NT2/D1 (cell line): ENCODE data around the gene TSPAN31.
A peak's percentile ranks its signal among the peaks of the same experiment; 100 is the strongest.

Experiments used
- DNase-seq: peaks from one replicate; pipeline ENCODE4 v3.0.0-alpha.2; 2011; ENCODE audit warnings: low read depth, low spot score
- H3K27me3 ChIP-seq: 2 replicates; pipeline ENCODE4 v1.6.0; 2011; ENCODE audit warnings: mild to moderate bottlenecking; ENCODE audit not compliant: insufficient read length, insufficient read depth
- H3K36me3 ChIP-seq: 2 replicates; pipeline ENCODE4 v1.6.1; 2011; ENCODE audit warnings: mild to moderate bottlenecking, low read length, mixed read lengths; ENCODE audit not compliant: insufficient read depth, insufficient read length
- H3K4me1 ChIP-seq: 2 replicates; pipeline ENCODE4 v1.5.1; 2011; ENCODE audit not compliant: insufficient read depth, insufficient read length
- H3K4me3 ChIP-seq: 2 replicates; pipeline ENCODE4 v1.5.1; 2011; ENCODE audit warnings: low read depth; ENCODE audit not compliant: insufficient read length
- H3K9ac ChIP-seq: 2 replicates; pipeline ENCODE4 v1.6.0; 2011; ENCODE audit warnings: low read depth; ENCODE audit not compliant: insufficient read length
- H3K9me3 ChIP-seq: 2 replicates; pipeline ENCODE4 v1.5.1; 2011; ENCODE audit warnings: mild to moderate bottlenecking, low read length; ENCODE audit not compliant: insufficient read depth
- SUZ12 ChIP-seq: IDR thresholded peaks from 2 replicates; pipeline ENCODE4 v1.6.1; 2011; ENCODE audit not compliant: insufficient read length, insufficient read depth; ENCODE audit errors: extremely low read depth
- YY1 ChIP-seq: IDR thresholded peaks from 2 replicates; pipeline ENCODE4 v1.6.1; 2011; ENCODE audit not compliant: insufficient read length, insufficient read depth
- ZNF274 ChIP-seq: IDR thresholded peaks from 2 replicates; pipeline ENCODE4 v1.6.1; 2011; ENCODE audit warnings: mild to moderate bottlenecking, low read depth, low read length

The TSPAN31 gene

DNA sequence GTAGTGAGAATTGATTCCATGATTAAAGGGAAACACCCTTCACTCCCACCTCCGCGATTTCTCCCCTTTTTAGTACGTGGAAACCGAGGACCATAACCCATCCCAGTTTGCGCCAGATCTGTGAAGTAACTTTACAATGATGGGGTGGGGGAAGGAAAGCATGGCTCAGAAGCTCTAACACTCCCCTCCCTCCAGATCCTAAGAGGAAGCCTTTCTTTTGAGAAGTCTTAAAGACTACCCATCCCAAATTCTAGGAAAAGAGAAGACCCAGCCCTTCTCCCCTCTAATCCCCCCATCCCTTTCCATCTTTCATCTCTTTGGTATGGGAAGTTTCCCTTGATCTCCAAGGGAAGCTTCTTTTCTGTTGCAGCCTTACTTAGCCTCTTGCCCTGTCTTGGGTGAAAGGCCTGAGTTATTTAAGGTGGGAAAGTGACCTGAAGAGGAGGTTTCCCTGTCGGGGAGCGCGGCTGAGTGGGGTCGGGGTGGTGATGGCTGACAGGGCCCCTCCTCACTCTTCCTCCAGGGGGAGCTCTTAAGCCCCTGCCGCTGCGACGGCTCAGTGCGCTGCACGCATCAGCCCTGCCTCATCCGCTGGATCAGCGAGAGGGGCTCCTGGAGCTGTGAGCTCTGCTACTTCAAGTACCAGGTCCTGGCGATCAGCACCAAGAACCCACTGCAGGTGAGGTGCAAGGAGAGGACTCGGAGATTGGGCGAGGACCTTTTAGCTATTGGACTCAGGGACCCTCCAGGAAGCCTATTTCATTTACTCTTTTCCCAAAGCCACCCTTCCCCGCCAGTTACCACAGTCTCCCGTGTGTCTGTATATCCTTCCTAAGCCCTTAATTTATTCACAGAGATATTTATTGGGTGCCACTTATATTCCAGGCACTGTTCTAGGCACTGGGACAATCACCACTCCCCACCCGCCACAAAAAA, 11.8 kb downstream of the TSPAN31 start:
- H3K9me3 ChIP-seq: no peaks in the 10 kb centered on the region
- DNase-seq: no peak
- H3K27me3 ChIP-seq: peaks cover 63% of the 10 kb centered on the region
- no peaks in the 10 kb centered on the region for H3K36me3 ChIP-seq
- H3K9ac ChIP-seq: peak overlapping the region; percentile 61
- H3K4me1 ChIP-seq: peaks cover 2% of the 10 kb centered on the region
- no peak overlapping the region for H3K4me3 ChIP-seq
- TF ChIP-seq ZNF274 (no peak), YY1 (no peak), SUZ12 (no peak)

DNA sequence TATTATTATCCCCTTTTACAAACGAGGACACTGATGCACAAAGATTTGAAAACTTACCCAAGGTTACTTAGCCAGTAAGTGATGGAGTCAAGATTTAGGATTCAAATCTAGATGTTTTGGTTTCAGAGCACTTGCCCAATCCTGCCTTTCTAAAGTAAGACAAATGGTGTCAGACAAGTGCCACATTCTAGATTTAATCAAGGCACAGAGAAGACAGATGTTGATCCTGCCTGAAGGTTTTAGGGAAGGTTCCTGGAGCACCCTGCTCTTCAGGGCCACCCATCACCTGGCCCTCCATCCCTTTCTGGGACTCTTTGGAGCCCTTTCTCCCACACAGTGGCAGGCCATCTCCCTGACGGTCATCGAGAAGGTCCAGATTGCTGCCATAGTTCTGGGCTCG, 12.9 kb downstream of the TSPAN31 start:
- Histone ChIP-seq H3K4me1 (peaks cover 2% of the 10 kb centered on the region), H3K9ac (no peak overlapping the region), H3K27me3 (peaks cover 61% of the 10 kb centered on the region), H3K9me3 (no peaks in the 10 kb centered on the region), H3K4me3 (no peak overlapping the region), H3K36me3 (peaks cover 5% of the 10 kb centered on the region)
- DNase-seq: no peak
- no peak for TF ChIP-seq SUZ12
- no peak for TF ChIP-seq YY1
- no peak for TF ChIP-seq ZNF274

DNA sequence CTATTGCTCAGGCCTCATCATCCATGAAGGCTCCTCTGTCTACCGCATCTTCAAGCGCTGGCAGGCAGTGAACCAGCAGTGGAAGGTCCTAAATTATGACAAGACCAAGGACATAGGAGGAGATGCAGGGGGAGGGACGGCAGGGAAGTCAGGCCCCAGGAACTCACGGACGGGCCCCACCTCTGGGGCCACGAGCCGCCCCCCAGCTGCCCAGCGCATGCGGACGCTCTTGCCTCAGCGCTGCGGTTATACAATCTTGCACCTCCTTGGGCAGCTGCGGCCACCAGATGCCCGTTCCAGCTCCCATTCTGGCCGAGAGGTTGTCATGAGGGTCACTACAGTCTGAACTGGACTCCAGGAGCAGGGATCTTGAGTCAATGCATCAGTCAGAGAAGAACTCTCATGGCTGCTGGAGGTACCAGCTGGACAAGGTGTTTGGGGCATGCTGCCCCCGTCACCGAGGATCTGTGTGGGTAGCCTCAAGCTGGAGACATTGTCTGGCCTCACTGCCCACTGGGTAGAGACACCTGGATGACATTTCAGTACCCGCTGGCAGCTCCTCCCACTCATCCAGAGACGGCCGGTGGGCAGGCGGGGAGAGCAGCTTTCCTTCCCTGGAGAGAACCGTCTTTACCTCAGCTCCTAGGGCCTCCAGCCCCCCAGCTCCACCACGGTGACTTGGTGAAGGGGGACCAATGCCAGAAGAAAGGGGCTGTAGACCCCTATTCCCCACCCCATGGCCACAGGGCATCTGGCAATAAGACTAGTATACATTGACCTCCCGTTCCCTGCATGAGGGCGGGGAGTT, 13.9 kb downstream of the TSPAN31 start:
- no peaks in the 10 kb centered on the region for H3K9me3 ChIP-seq
- no peak overlapping the region for H3K9ac ChIP-seq

DNA sequence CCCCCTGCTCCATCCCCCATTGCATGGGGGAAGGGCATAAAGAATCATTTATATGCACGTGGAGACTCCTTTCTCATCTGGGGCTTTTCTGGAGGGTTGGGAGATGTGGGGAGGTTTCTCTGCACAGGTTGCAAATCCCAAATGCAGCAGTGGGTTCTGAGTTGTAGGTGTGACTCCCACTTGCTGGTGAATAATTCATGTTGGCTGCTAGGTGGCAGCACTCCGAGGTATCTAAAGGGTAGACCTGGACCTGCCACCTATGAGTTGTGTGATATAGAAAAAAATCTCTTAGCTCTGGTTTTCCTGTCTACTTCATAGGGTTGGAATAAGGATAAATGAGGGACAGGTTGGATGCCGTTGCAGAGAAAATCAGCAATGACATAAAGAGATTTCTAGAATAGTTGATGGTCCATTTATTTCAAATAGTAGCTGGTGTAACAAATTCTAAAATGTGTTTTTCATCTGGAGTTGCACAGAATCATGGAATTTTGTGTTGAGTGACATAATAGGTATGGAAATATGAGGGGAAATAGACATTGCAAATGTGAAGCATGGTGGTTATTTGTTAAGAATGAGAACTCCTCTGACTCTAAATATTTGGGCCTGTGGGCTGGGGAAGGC, 14.6 kb downstream of the TSPAN31 start:
- H3K9ac ChIP-seq: no peak overlapping the region
- H3K36me3 ChIP-seq: peaks cover 7% of the 10 kb centered on the region
- H3K4me1 ChIP-seq: peaks cover 2% of the 10 kb centered on the region
- TF ChIP-seq SUZ12 (no peak), YY1 (no peak), ZNF274 (no peak)
- no peak overlapping the region for H3K4me3 ChIP-seq
- DNase-seq: no peak
- peaks cover 58% of the 10 kb centered on the region for H3K27me3 ChIP-seq
- no peaks in the 10 kb centered on the region; the same call in 1 of the 2 replicates for H3K9me3 ChIP-seq

More for the DNA sequence above, 13.9 kb downstream of the TSPAN31 start:
- Histone ChIP-seq H3K36me3 (peaks cover 7% of the 10 kb centered on the region), H3K4me3 (no peak overlapping the region), H3K4me1 (peaks cover 2% of the 10 kb centered on the region), H3K27me3 (peaks cover 58% of the 10 kb centered on the region)
- DNase-seq: no peak
- no peak for TF ChIP-seq SUZ12
- TF ChIP-seq YY1: no peak
- no peak for TF ChIP-seq ZNF274

DNA sequence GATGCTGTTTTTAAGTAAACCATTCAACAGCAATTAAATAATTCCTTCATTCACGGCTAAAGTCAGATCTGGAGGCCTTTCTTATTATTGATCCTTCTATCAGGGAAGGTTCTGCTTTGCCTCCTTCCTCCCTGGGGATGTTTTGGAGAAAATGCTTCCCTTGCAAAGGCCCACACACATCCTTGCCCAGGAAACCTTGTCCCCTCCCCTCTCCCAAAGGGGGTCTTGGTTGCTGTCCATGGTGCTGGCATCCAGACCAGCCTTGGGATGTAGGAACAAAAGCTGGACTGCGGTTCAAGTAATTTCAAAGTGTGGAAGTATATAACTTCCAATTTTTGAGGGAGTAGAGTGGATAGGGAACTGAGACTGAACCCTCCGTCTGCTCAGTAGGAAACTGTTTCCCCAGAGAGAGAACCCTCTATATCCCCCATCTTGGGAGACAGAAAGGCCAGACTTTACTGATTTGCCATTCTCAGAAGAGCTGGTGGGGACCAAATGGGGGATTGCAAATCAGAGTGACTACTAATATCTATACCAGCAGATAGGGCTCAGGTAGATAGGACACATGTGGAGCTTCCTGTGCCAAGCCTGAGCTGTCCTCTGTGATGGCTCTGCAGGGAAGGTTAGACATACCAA, 15.6 kb downstream of the TSPAN31 start:
- DNase-seq: no peak
- H3K9me3 ChIP-seq: no peaks in the 10 kb centered on the region; the same call in 1 of the 2 replicates
- peaks cover 64% of the 10 kb centered on the region for H3K27me3 ChIP-seq
- peaks cover 7% of the 10 kb centered on the region for H3K36me3 ChIP-seq
- peaks cover 5% of the 10 kb centered on the region for H3K4me1 ChIP-seq
- no peak overlapping the region for H3K4me3 ChIP-seq
- TF ChIP-seq SUZ12 (no peak), YY1 (no peak), ZNF274 (no peak)
- no peak overlapping the region for H3K9ac ChIP-seq

DNA sequence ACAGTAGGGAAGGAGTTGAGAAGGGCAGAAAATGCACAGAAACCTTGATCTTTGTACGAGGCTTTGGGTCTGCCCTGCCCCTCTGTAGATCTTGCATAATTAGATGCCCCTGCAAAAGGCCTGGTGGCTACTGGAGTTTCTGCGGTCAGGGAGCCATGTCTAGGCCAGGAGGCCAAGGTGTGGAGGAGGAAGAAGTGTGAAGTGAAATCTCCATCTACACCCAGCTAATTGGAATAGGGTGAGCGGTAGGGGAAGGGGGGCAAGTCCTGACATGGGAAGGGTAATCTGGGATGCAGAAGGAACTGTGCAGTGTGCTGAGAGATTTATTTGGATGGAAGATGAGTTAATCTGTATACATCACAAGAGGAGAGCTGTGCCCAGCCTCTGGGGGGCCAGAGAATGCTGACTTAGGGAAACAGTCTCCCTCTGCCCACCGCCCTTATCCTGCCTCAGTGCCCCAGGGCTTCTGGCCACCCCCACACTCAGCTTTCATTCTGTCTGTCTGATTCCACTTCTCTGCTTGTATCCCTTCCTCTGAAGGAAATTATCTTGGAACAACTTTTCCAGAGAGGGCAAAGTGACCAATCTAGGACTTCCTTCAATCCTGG, 16.7 kb downstream of the TSPAN31 start:
- TF ChIP-seq ZNF274: no peak
- TF ChIP-seq SUZ12: no peak
- no peak for TF ChIP-seq YY1
- no peak for DNase-seq
- Histone ChIP-seq H3K4me3 (no peak overlapping the region), H3K27me3 (peaks cover 64% of the 10 kb centered on the region), H3K9me3 (no peaks in the 10 kb centered on the region; the same call in 1 of the 2 replicates), H3K36me3 (peaks cover 7% of the 10 kb centered on the region), H3K9ac (no peak overlapping the region), H3K4me1 (peaks cover 12% of the 10 kb centered on the region)
